Esophagus (tissue), 2 donors: ENCODE measurements around the gene MYPN. TPM values are rescaled to one million over a fixed set of nuclear protein-coding genes. Genes with fewer than 3 reads are reported as not detected.

Source experiments
- H3K27ac ChIP-seq, 2 donors: one replicate each; pipeline ENCODE4 v1.5.1; 2013; ENCODE audit warnings: low read depth in 2 of 2, mild to moderate bottlenecking in 2 of 2, inconsistent platforms in 1 of 2, low read length in 1 of 2, moderate library complexity in 1 of 2
- H3K27me3 ChIP-seq, 2 donors: one replicate each; pipeline ENCODE4 v1.6.1; 2013; ENCODE audit warnings: low read length in 2 of 2, control low read depth in 1 of 2, mild to moderate bottlenecking in 1 of 2; ENCODE audit not compliant: insufficient read depth in 2 of 2, control insufficient read depth in 1 of 2
- H3K36me3 ChIP-seq, 2 donors: one replicate each; pipeline ENCODE4 v1.6.1; 2013; ENCODE audit warnings: low read length in 1 of 2; ENCODE audit not compliant: control insufficient read depth in 2 of 2, insufficient read depth in 2 of 2
- H3K4me1 ChIP-seq, 2 donors: one replicate each; pipeline ENCODE4 v1.6.1; 2013; ENCODE audit warnings: low read length in 1 of 2; ENCODE audit not compliant: control insufficient read depth in 2 of 2, insufficient read depth in 2 of 2
- H3K4me3 ChIP-seq, 2 donors: one replicate each; pipeline ENCODE4 v1.5.1; 2013; ENCODE audit warnings: low read length in 2 of 2, mild to moderate bottlenecking in 2 of 2, low read depth in 1 of 2, moderate library complexity in 1 of 2
- H3K9me3 ChIP-seq, 2 donors: one replicate each; pipeline ENCODE4 v1.6.1; 2013; ENCODE audit warnings: mild to moderate bottlenecking in 2 of 2, low read depth in 1 of 2, low read length in 1 of 2, moderate library complexity in 1 of 2; ENCODE audit not compliant: control insufficient read depth in 2 of 2, insufficient read depth in 1 of 2
- WGBS, 2 donors: extraction: QIAGEN DNeasy Blood & Tissue Kit; methylation state at CpG; one replicate each; pipeline ENCODE4 v1.1.7; 2013; 5-methylcytosine and 5-hydroxymethylcytosine counted together
- polyA plus RNA-seq, 2 donors: library from polyadenylated mRNA; stranded (reverse); fragments of 200-250 nt; gene quantifications; one replicate each; pipeline ENCODE4 v1.2.3, GENCODE V29; 2013
- donor health status: healthy with polysubstance abuse.
- donor health status: Bipolar disorder and iron deficiency.

The MYPN gene
- polyA plus RNA-seq, 2 donors, result 0.01 TPM; not detected in 1

GRCh38 chr10:68172324-68172723, 63.0 kb downstream of the MYPN start:
- no peaks in the 10 kb centered on the region for H3K4me1 ChIP-seq
- no peak overlapping the region for H3K27ac ChIP-seq
- H3K9me3 ChIP-seq, result no peaks in the 10 kb centered on the region
- WGBS, 2 donors, result 58 to 59% methylated on average over 2 of the region's 2 CpGs
- H3K27me3 ChIP-seq, result no peaks in the 10 kb centered on the region
- H3K36me3 ChIP-seq, result no peaks in the 10 kb centered on the region
- H3K4me3 ChIP-seq, result no peak overlapping the region

DNA sequence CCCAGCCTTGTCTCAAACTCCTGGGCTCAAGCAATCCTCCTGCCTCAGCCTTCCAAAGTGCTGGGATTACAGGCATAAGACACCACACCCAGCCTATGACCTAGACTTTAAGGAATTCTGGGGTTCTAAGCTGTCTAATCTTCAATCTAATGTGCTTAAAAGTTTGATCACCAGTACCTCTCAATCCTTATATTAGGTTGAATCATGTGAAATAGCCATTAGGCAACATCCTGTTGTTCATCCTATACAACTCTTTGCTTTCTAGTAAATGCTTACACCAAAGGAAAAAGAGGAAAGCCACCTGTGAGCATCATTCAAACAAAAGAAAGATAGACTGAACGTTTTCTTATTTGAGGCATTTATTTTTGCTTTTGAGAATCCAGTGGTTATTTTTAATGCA, 66.7 kb downstream of the MYPN start:
- no peaks in the 10 kb centered on the region for H3K4me1 ChIP-seq
- no peaks in the 10 kb centered on the region for H3K9me3 ChIP-seq
- H3K36me3 ChIP-seq, result no peaks in the 10 kb centered on the region
- 30 to 35% methylated on average over 1 of the region's 1 CpG for WGBS, 2 donors
- H3K4me3 ChIP-seq, result no peak overlapping the region
- no peaks in the 10 kb centered on the region for H3K27me3 ChIP-seq
- no peak overlapping the region for H3K27ac ChIP-seq

GRCh38 chr10:68176797-68177196, 67.5 kb downstream of the MYPN start:
- no peaks in the 10 kb centered on the region for H3K27me3 ChIP-seq
- H3K4me1 ChIP-seq, result no peaks in the 10 kb centered on the region
- H3K4me3 ChIP-seq, result no peak overlapping the region
- no peaks in the 10 kb centered on the region for H3K9me3 ChIP-seq
- no peaks in the 10 kb centered on the region for H3K36me3 ChIP-seq
- no peak overlapping the region for H3K27ac ChIP-seq
- 79 to 82% methylated on average over 4 of the region's 4 CpGs for WGBS, 2 donors

GRCh38 chr10:68178592-68178991, 69.3 kb downstream of the MYPN start:
- no peaks in the 10 kb centered on the region for H3K36me3 ChIP-seq
- H3K9me3 ChIP-seq, result no peaks in the 10 kb centered on the region
- H3K27ac ChIP-seq, result no peak overlapping the region
- no peaks in the 10 kb centered on the region for H3K4me1 ChIP-seq
- H3K27me3 ChIP-seq, result no peaks in the 10 kb centered on the region
- 80 to 82% methylated on average over 4 of the region's 4 CpGs for WGBS, 2 donors
- no peak overlapping the region for H3K4me3 ChIP-seq

DNA sequence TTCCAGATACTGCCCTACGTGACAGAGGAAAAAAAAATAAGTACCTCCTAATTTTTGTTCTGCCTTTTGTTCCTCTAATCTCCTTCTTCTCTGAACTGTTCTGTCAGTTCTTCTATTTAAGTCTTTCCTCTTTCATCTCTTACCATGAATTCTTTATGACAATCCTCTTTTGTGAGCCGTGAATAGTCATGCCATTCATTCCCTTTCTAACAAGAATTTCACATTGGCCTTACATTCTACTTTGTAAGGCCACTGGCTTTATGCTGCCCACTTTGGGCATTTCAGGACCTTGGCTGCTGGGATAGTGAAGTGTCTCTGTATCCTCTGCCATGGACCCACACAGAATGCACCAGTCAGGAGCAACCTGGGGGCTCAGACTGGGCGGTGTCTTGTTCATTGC, 69.7 kb downstream of the MYPN start:
- H3K27me3 ChIP-seq, result no peaks in the 10 kb centered on the region
- no peaks in the 10 kb centered on the region for H3K4me1 ChIP-seq
- WGBS, 2 donors, result 61 to 70% methylated on average over 3 of the region's 3 CpGs
- no peak overlapping the region for H3K27ac ChIP-seq
- H3K36me3 ChIP-seq, result no peaks in the 10 kb centered on the region
- no peaks in the 10 kb centered on the region for H3K9me3 ChIP-seq
- no peak overlapping the region for H3K4me3 ChIP-seq

- Histone ChIP-seq H3K27me3 (no peaks in the 10 kb centered on the region), H3K4me3 (no peak overlapping the region), H3K4me1 (no peaks in the 10 kb centered on the region), H3K27ac (no peak overlapping the region), H3K36me3 (no peaks in the 10 kb centered on the region), H3K9me3 (no peaks in the 10 kb centered on the region)
- WGBS, 2 donors, result 91 to 92% methylated on average over 3 of the region's 3 CpGs
These were observed 71.2 kb downstream of the MYPN start for GRCh38 chr10:68180490-68180889.

- H3K4me3 ChIP-seq, result no peak overlapping the region
- no peak overlapping the region for H3K27ac ChIP-seq
- H3K27me3 ChIP-seq, result no peaks in the 10 kb centered on the region
- H3K9me3 ChIP-seq, result no peaks in the 10 kb centered on the region
- no peaks in the 10 kb centered on the region for H3K36me3 ChIP-seq
- 59% methylated on average over 7 of the region's 7 CpGs for WGBS, 2 donors
- no peaks in the 10 kb centered on the region for H3K4me1 ChIP-seq
These were observed 75.3 kb downstream of the MYPN start for GRCh38 chr10:68184546-68184945.

DNA sequence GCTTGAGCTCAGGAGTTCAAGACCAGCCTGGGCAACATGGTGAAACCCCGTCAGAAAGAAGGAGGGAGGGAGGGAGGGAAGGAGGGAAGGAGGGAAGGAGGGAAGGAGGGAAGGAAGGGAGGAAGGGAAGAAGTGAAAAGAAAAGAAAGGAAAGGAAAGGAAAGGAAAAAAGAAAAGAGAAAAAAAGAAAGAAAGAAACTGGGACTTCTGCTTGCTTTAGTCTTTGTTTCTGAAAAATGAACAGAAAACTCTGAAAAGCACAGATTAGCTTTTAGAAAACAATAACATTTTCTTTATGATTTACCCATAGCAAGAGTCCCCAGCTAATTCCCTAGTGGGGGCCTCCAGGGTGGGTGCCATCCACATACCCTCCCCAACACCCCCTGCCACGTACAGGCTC, 75.8 kb downstream of the MYPN start:
- H3K9me3 ChIP-seq, result no peaks in the 10 kb centered on the region
- H3K27ac ChIP-seq, result no peak overlapping the region
- no peaks in the 10 kb centered on the region for H3K27me3 ChIP-seq
- WGBS, 2 donors, result 48 to 65% methylated on average over 2 of the region's 2 CpGs
- H3K4me3 ChIP-seq, result no peak overlapping the region
- no peaks in the 10 kb centered on the region for H3K36me3 ChIP-seq
- no peaks in the 10 kb centered on the region for H3K4me1 ChIP-seq

GRCh38 chr10:68188835-68189234, 79.5 kb downstream of the MYPN start:
- Histone ChIP-seq H3K4me3 (no peak overlapping the region), H3K4me1 (no peaks in the 10 kb centered on the region), H3K27ac (no peak overlapping the region), H3K9me3 (no peaks in the 10 kb centered on the region), H3K36me3 (no peaks in the 10 kb centered on the region), H3K27me3 (no peaks in the 10 kb centered on the region)
- 73 to 74% methylated on average over 6 of the region's 6 CpGs for WGBS, 2 donors

DNA sequence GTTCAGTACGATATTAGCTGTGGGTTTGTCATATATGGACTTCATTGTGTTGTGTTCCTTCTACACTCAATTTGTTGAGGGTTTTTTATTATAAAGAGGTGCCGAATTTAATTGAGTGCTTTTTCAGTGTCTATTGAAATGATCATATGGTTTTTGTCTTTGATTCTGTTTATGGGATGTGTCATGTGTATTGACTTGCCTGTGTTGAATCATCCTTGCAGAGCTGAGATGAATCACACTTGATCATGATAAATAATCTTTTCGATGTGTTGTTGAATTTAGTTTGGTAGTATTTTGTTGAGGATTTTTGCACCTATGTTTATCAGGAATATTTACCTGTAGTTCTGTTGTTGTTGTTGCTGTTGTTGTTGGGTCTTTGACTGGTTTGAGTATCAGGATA, 82.8 kb downstream of the MYPN start:
- H3K36me3 ChIP-seq, result no peaks in the 10 kb centered on the region
- no peak overlapping the region for H3K27ac ChIP-seq
- H3K4me3 ChIP-seq, result no peak overlapping the region
- WGBS, 2 donors, result 46 to 65% methylated on average over 3 of the region's 3 CpGs
- no peaks in the 10 kb centered on the region for H3K4me1 ChIP-seq
- no peaks in the 10 kb centered on the region for H3K9me3 ChIP-seq
- no peaks in the 10 kb centered on the region for H3K27me3 ChIP-seq
